NT2/D1 (cell line): ENCODE results near the gene MYDGF.

Source experiments
- SUZ12 ChIP-seq: IDR thresholded peaks from 2 replicates; pipeline ENCODE4 v1.6.1; 2011; ENCODE audit not compliant: insufficient read length, insufficient read depth; ENCODE audit errors: extremely low read depth
- YY1 ChIP-seq: IDR thresholded peaks from 2 replicates; pipeline ENCODE4 v1.6.1; 2011; ENCODE audit not compliant: insufficient read length, insufficient read depth
- ZNF274 ChIP-seq: IDR thresholded peaks from 2 replicates; pipeline ENCODE4 v1.6.1; 2011; ENCODE audit warnings: mild to moderate bottlenecking, low read depth, low read length

DNA sequence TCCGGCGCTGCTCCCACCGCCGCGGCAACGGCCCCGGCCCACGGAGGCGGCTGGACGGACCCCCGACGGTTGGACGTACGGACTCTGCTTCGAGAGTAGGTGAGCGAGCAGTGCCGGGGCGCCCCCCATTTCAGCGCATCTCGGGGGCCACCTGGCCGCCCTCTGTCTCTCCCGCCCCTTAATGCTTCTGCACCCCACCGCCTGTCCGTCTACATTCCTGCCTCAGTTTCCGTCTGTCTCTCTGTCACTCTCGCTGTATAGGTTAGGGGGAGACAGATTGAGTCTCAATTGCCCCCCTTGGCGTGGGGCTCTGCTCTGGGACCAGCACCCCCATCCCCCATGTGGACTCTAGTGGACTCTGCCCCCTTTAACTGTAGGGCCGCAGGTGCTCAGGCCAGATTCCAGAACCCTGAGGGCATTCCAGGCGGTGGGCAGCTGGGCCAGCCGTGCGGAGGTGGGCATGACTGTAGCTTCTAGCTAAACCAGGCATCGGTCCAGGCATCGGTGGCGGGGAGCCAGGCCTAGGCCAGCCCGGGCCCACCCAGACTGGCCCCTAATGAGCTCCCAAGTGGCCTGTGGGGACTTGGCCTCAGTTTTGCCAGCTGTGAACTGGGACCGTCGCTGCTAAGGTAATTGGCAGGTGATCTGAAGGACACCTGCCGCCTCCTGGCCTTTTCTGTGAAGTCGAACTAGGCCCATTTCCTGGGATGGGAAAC lies 30.5 kb downstream of the MYDGF start:
- TF ChIP-seq YY1: no peak
- no peak for TF ChIP-seq SUZ12
- no peak for TF ChIP-seq ZNF274
